Hepatocyte (in vitro differentiated cells): ENCODE data around the gene NOC2L. TPM values are rescaled to one million over a fixed set of nuclear protein-coding genes. Genes with fewer than 3 reads are reported as not detected.

ENCODE experiments used
- DNase-seq: peaks from one replicate; pipeline ENCODE4 v3.0.0-alpha.2; 2016; ENCODE audit warnings: low spot score
- H2AFZ ChIP-seq: fragments of 200-600 bp; sonication (generic); 2 replicates; pipeline ENCODE4 v1.6.0; 2016; ENCODE audit warnings: antibody characterized with exemption, mild to moderate bottlenecking
- H3K27ac ChIP-seq: fragments of 200-600 bp; sonication (generic); 2 replicates; pipeline ENCODE4 v1.5.1; 2016; ENCODE audit warnings: mild to moderate bottlenecking
- H3K27me3 ChIP-seq: fragments of 200-600 bp; sonication (generic); 2 replicates; pipeline ENCODE4 v1.6.1; 2016
- H3K36me3 ChIP-seq: fragments of 200-600 bp; sonication (generic); replicated peaks from 2 replicates; pipeline ENCODE4 v1.5.1; 2016; ENCODE audit warnings: low read depth; ENCODE audit not compliant: insufficient read depth
- H3K4me1 ChIP-seq: fragments of 200-600 bp; sonication (generic); 2 replicates; pipeline ENCODE4 v1.5.1; 2016; ENCODE audit warnings: mild to moderate bottlenecking, moderate library complexity; ENCODE audit not compliant: insufficient read depth
- H3K4me2 ChIP-seq: fragments of 200-600 bp; sonication (generic); 2 replicates; pipeline ENCODE4 v1.6.0; 2016
- H3K4me3 ChIP-seq: fragments of 200-600 bp; sonication (generic); 2 replicates; pipeline ENCODE4 v1.5.1; 2016; ENCODE audit warnings: mild to moderate bottlenecking
- H3K79me2 ChIP-seq: fragments of 200-600 bp; sonication (generic); 2 replicates; pipeline ENCODE4 v1.6.0; 2017; ENCODE audit warnings: mild to moderate bottlenecking
- H3K9me2 ChIP-seq: fragments of 200-600 bp; sonication (generic); replicated peaks from 2 replicates; pipeline ENCODE4 v1.6.0; 2017; ENCODE audit warnings: mild to moderate bottlenecking; ENCODE audit not compliant: insufficient read depth
- H3K9me3 ChIP-seq: fragments of 200-600 bp; sonication (generic); 2 replicates; pipeline ENCODE4 v1.5.1; 2016; ENCODE audit warnings: low read depth, mild to moderate bottlenecking
- H4K20me1 ChIP-seq: fragments of 200-600 bp; sonication (generic); 2 replicates; pipeline ENCODE4 v1.6.0; 2016; ENCODE audit warnings: mild to moderate bottlenecking; ENCODE audit not compliant: insufficient read depth, poor library complexity, severe bottlenecking
- CTCF ChIP-seq: fragments of 200-600 bp; sonication (generic); IDR thresholded peaks from 2 replicates; pipeline ENCODE4 v1.5.1; 2016; ENCODE audit warnings: antibody characterized with exemption, mild to moderate bottlenecking; ENCODE audit not compliant: poor library complexity
- EZH2 ChIP-seq: fragments of 200-600 bp; sonication (generic); IDR thresholded peaks from 2 replicates; pipeline ENCODE4 v1.6.1; 2016; ENCODE audit warnings: antibody characterized with exemption, mild to moderate bottlenecking, borderline replicate concordance
- EZH2phosphoT487 ChIP-seq: fragments of 200-600 bp; sonication (generic); IDR thresholded peaks from one replicate; pipeline ENCODE4 v1.6.1; 2018; ENCODE audit warnings: antibody characterized with exemption, mild to moderate bottlenecking, low read depth, moderate library complexity; ENCODE audit not compliant: unreplicated experiment, severe bottlenecking
- WGBS: methylation state at CpG from one replicate; pipeline ENCODE4 v1.1.6; 2016; ENCODE audit warnings: low lambda C conversion rate; ENCODE audit errors: missing lambda C conversion rate; 5-methylcytosine and 5-hydroxymethylcytosine counted together
- polyA plus RNA-seq: library from polyadenylated mRNA; unstranded; fragments of >200 nt; fragmentation: Nextera tagmentation; extraction: Ambion mirVana; gene quantifications from 2 replicates; pipeline ENCODE4 v1.2.1, GENCODE V29; 2016
- total RNA-seq: library from RNA; depleted of rRNA; stranded (reverse); fragments of >200 nt; gene quantifications from 2 replicates; pipeline ENCODE4 v1.2.3, GENCODE V29; 2014

Gene NOC2L
- total and polyA plus RNA-seq, 2 experiments from 2014 or later, result 44.3 to 66.6 TPM

GRCh38 chr1:961132-961669 lies 2.1 kb upstream of the NOC2L start:
- Histone ChIP-seq H3K4me1 (peaks cover 7% of the 10 kb centered on the region), H3K36me3 (no peaks in the 10 kb centered on the region), H3K9me2 (no peaks in the 10 kb centered on the region), H3K9me3 (no peaks in the 10 kb centered on the region), H3K79me2 (peaks cover 20% of the 10 kb centered on the region), H3K27me3 (no peaks in the 10 kb centered on the region), H3K27ac (no peak overlapping the region), H4K20me1 (peaks cover 7% of the 10 kb centered on the region), H2AFZ (no peak overlapping the region), H3K4me3 (peak overlapping the region; percentile 42), H3K4me2 (peak overlapping the region; percentile 92)
- TF ChIP-seq CTCF (no peak), EZH2phosphoT487 (no peak), EZH2 (no peak)
- WGBS, result 72% methylated on average over 20 of the region's 56 CpGs
- DNase-seq, result no peak

GRCh38 chr1:960363-961131 lies 1.5 kb upstream of the NOC2L start, which contains the start of gene KLHL17:
TSS of gene KLHL17 (plus strand) at chr1:960584. CDS start at chr1:960694, 110 bp downstream.
- peak within 1 kb of the TSS; percentile 42 for H3K4me3 ChIP-seq
- no peak within 1 kb of the TSS for H3K27ac ChIP-seq
- peaks cover 3% of the 10 kb centered on the region for H3K4me1 ChIP-seq
- 0% methylated on average over 6 of the region's 109 CpGs for WGBS
- peaks cover 7% of the 10 kb centered on the region for H4K20me1 ChIP-seq
- no peaks in the 10 kb centered on the region for H3K27me3 ChIP-seq
- peak within 1 kb of the TSS; percentile 92 for H3K4me2 ChIP-seq
- H3K79me2 ChIP-seq, result peaks cover 20% of the 10 kb centered on the region
- TF ChIP-seq CTCF (no peak), EZH2phosphoT487 (no peak), EZH2 (no peak)
- peak within 1 kb of the TSS; percentile 31 for H2AFZ ChIP-seq
- no peaks in the 10 kb centered on the region for H3K9me3 ChIP-seq
- peak; percentile 88 for DNase-seq
- H3K9me2 ChIP-seq, result no peaks in the 10 kb centered on the region
- H3K36me3 ChIP-seq, result no peaks in the 10 kb centered on the region

GRCh38 chr1:959731-960362 lies 791 bp upstream of the NOC2L start:
- Histone ChIP-seq H2AFZ (peak overlapping the region; percentile 31), H3K79me2 (peaks cover 20% of the 10 kb centered on the region), H3K4me1 (peaks cover 3% of the 10 kb centered on the region), H3K4me2 (peak overlapping the region; percentile 92), H3K9me2 (no peaks in the 10 kb centered on the region), H3K4me3 (no peak overlapping the region), H3K9me3 (no peaks in the 10 kb centered on the region), H3K27ac (no peak overlapping the region), H3K36me3 (no peaks in the 10 kb centered on the region), H3K27me3 (no peaks in the 10 kb centered on the region), H4K20me1 (peaks cover 7% of the 10 kb centered on the region)
- TF ChIP-seq EZH2phosphoT487 (no peak), EZH2 (no peak), CTCF (no peak)
- no peak for DNase-seq
- 49% methylated on average over 21 of the region's 57 CpGs for WGBS
